Body of pancreas (tissue), 4 donors: ENCODE results near the gene GLRA2.

Experiments used
- CTCF ChIP-seq, 7 experiments: fragments of 450-650 bp in 4 of 7; fragments of 200-600 bp in 3 of 7; sonication (generic) in 3 of 7; IDR thresholded peaks; one replicate each; pipeline ENCODE4 v1.5.1; 2016 to 2019; ENCODE audit warnings: antibody characterized with exemption in 7 of 7
- POLR2A ChIP-seq, 3 donors: fragments of 450-650 bp; IDR thresholded peaks; one replicate each; pipeline ENCODE4 v1.6.1; 2016; ENCODE audit warnings: antibody characterized with exemption in 3 of 3, mild to moderate bottlenecking in 2 of 3

DNA sequence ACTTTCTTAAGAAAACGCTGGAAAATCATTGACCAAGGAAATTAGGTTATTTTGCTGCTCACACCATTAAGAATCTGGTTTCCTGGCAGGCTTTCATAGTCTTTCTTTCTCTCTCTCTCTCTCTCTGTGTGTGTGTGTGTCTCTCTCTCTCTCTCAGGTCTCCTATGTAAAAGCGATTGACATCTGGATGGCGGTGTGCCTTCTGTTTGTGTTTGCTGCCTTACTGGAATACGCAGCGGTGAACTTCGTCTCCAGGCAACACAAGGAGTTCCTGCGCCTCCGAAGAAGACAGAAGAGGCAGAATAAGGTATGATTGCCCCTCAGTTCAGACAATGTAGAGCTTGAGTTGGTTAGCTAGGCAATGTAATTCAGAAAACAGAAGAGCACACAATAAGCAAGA, 161.2 kb downstream of the GLRA2 start:
- TF ChIP-seq CTCF (IDR thresholded peaks at IDR 0.05): no peak
- TF ChIP-seq POLR2A (IDR thresholded peaks at IDR 0.05): no peak
